Epithelial cell of esophagus (primary cell): ENCODE data around the gene PRKCZ.
"Not testable (repeated sequence)": the region's sequence is repeated elsewhere in the genome, so short reads cannot be mapped to it uniquely, and the experiment has no call there.

Experiments used
- DNase-seq: peaks from one replicate; pipeline ENCODE4 v3.0.0; 2010; ENCODE audit warnings: low read depth
- H3K4me3 ChIP-seq: 2 replicates; pipeline ENCODE4 v1.5.1; 2011; ENCODE audit warnings: mild to moderate bottlenecking, low read length, control low read depth
- TF ChIP-seq, protein P1 (sequence below): IDR thresholded peaks from 2 replicates; pipeline ENCODE4 v1.5.1; 2011; ENCODE audit warnings: low read depth, mild to moderate bottlenecking, low read length, control low read depth, inconsistent platforms; ENCODE audit not compliant: insufficient read depth; ENCODE audit errors: missing control alignments

The PRKCZ gene

DNA sequence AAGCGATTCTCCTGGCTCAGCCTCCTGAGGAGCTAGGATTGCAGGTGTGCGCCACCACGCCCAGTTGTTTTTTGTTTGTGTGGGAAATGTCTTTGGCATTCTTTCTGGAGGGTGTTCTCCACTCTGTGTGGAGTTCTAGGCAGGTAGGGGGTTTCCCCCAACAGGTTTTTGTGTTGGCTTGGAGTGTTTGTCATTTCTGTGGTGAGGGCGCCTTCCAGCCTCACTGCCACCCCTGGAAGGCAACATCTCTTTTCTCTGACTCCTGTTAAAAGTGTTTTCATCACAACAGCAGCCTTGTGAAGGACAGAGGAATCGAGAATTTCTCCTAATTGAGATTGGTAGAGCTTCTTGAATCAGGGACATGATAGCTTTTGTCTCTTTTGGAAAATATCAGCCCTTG lies 69.7 kb downstream of the PRKCZ start:
- TF ChIP-seq, protein P1, sequence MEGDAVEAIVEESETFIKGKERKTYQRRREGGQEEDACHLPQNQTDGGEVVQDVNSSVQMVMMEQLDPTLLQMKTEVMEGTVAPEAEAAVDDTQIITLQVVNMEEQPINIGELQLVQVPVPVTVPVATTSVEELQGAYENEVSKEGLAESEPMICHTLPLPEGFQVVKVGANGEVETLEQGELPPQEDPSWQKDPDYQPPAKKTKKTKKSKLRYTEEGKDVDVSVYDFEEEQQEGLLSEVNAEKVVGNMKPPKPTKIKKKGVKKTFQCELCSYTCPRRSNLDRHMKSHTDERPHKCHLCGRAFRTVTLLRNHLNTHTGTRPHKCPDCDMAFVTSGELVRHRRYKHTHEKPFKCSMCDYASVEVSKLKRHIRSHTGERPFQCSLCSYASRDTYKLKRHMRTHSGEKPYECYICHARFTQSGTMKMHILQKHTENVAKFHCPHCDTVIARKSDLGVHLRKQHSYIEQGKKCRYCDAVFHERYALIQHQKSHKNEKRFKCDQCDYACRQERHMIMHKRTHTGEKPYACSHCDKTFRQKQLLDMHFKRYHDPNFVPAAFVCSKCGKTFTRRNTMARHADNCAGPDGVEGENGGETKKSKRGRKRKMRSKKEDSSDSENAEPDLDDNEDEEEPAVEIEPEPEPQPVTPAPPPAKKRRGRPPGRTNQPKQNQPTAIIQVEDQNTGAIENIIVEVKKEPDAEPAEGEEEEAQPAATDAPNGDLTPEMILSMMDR: no peak
- no peak overlapping the region for H3K4me3 ChIP-seq
- DNase-seq: no peak

- TF ChIP-seq, protein P1: no peak
- H3K4me3 ChIP-seq: no peak overlapping the region
- peak; percentile 43 for DNase-seq
Observed at GRCh38 chr1:2121101-2121691, 71.0 kb downstream of the PRKCZ start.

DNA sequence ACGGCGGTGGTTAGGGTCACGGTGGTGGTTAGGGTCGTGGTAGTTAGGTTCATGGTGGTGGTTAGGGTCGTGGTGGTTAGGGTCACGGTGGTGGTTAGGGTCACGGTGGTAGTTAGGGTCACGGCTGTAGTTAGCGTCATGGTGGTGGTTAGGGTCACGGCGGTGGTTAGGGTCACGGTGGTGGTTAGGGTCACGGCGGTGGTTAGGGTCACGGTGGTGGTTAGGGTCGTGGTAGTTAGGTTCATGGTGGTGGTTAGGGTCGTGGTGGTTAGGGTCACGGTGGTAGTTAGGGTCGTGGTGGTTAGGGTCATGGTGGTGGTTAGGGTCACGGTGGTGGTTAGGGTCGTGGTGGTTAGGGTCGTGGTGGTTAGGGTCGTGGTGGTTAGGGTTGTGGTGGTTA lies 71.6 kb downstream of the PRKCZ start:
- not testable (repeated sequence) for DNase-seq, H3K4me3 ChIP-seq

DNA sequence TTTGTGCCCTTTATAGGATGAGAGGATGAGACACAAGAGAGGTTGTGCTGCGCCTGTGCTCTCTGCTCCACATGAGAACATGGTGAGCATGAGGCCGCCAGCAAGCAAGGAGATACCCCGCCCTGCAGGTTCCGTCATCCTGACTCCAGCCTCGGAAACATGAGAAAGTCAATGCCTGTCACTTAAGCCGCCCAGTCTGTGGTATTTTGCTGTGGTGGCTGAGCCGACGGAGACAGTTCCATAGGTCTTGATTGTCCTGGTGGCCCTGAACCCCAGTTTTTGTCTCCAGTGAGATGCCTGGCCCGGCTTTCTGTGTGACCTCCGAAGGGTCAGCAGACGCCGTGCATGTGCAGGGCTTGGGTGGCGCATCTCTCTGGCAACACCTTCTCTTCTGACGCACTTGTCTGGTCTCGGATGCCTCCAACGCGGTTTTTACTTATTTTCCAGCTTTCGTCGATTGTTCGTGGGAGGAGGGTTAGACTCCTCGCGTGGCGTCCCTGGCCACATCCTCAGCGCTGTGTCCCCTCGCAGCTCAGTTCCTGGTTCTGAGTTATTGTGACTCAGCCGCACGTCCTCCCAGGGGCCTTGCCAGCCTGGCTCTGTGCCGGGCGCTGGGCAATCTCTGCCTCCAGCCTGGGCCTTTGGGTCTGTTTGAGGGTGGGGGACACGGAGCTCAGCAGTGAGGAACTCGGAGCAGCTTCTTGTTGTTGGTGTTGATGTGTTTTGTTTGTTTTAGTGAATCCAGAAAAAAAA lies 74.4 kb downstream of the PRKCZ start:
- H3K4me3 ChIP-seq: no peak overlapping the region
- TF ChIP-seq, protein P1: no peak
- DNase-seq: no peak

- no peak for DNase-seq
- TF ChIP-seq, protein P1: no peak
- no peak overlapping the region for H3K4me3 ChIP-seq
Observed at GRCh38 chr1:2125350-2126211, 75.4 kb downstream of the PRKCZ start.

- DNase-seq: no peak
Observed at GRCh38 chr1:2126331-2127186, 76.3 kb downstream of the PRKCZ start.

More at GRCh38 chr1:2126331-2127186, 76.3 kb downstream of the PRKCZ start:
- H3K4me3 ChIP-seq: no peak overlapping the region
- TF ChIP-seq, protein P1: no peak
